ENCODE data around the gene FANCE. TPM values are rescaled to one million over a fixed set of nuclear protein-coding genes. Genes with fewer than 3 reads are reported as not detected.

FANCE gene
- total RNA-seq, 2 experiments from 2014 or later: 1.6 to 1.7 TPM

GRCh38 chr6:35501784-35502183 lies 49.6 kb downstream of the FANCE start:
- Mint-ChIP-seq H3K9me3 (no peaks in the 10 kb centered on the region), H3K27ac (no peak overlapping the region), H3K4me3 (no peak overlapping the region), H3K36me3 (ENCODE audit: low read depth) (no peaks in the 10 kb centered on the region), H3K27me3 (peaks cover 30% of the 10 kb centered on the region), H3K4me1 (ENCODE audit: low read depth) (peaks cover 10% of the 10 kb centered on the region)
- peaks cover 18% of the 10 kb centered on the region for H3K4me1 ChIP-seq (ENCODE audit: insufficient read depth, low read length)
- peaks cover 7 to 26% of the 10 kb centered on the region in 2 experiments for H3K27me3 ChIP-seq (ENCODE audit: control insufficient read depth in 1 of 2, insufficient read depth in 2 of 2, low read length in 2 of 2)
- no peak for DNase-seq
- POLR2A ChIA-PET: no interaction called here
- no peak overlapping the region for H3K4me3 ChIP-seq (ENCODE audit: low read length)
- peaks cover 0 to 7% of the 10 kb centered on the region in 2 experiments for H3K9me3 ChIP-seq (ENCODE audit: control insufficient read depth in 1 of 2, insufficient read depth in 1 of 2, low read length in 2 of 2)
- no peak overlapping the region for H3K27ac ChIP-seq (ENCODE audit: low read depth in 1 of 2, low read length in 2 of 2)
- H3K36me3 ChIP-seq (ENCODE audit: insufficient read depth, low read length): no peaks in the 10 kb centered on the region
- no peak for ATAC-seq (ENCODE audit: poor library complexity)
- no peak for TF ChIP-seq CTCF (IDR thresholded peaks at IDR 0.05)
- CTCF ChIA-PET: no interaction called here
- intact Hi-C loops (cut with DNase I, micrococcal nuclease): no loop called here

- Mint-ChIP-seq H3K27me3 (peaks cover 28% of the 10 kb centered on the region), H3K9me3 (no peaks in the 10 kb centered on the region), H3K27ac (no peak overlapping the region), H3K36me3 (ENCODE audit: low read depth) (no peaks in the 10 kb centered on the region), H3K4me3 (no peak overlapping the region), H3K4me1 (ENCODE audit: low read depth) (peaks cover 7% of the 10 kb centered on the region)
- ChIA-PET CTCF (no interaction called here), POLR2A (no interaction called here)
- Histone ChIP-seq H3K27me3 (ENCODE audit: control insufficient read depth in 1 of 2, insufficient read depth in 2 of 2, low read length in 2 of 2) (peaks cover 7 to 19% of the 10 kb centered on the region in 2 experiments), H3K27ac (ENCODE audit: low read depth in 1 of 2, low read length in 2 of 2) (no peak overlapping the region), H3K4me3 (ENCODE audit: low read length) (no peak overlapping the region), H3K36me3 (ENCODE audit: insufficient read depth, low read length) (no peaks in the 10 kb centered on the region), H3K9me3 (ENCODE audit: control insufficient read depth in 1 of 2, insufficient read depth in 1 of 2, low read length in 2 of 2) (no peaks in the 10 kb centered on the region), H3K4me1 (ENCODE audit: insufficient read depth, low read length) (peaks cover 6% of the 10 kb centered on the region)
- DNase-seq (no peak), ATAC-seq (ENCODE audit: poor library complexity) (no peak)
- intact Hi-C loops (cut with DNase I, micrococcal nuclease): no loop called here
- no peak for TF ChIP-seq CTCF (IDR thresholded peaks at IDR 0.05)
Observed at GRCh38 chr6:35503534-35503933, 51.4 kb downstream of the FANCE start.

GRCh38 chr6:35505999-35506412 lies 53.9 kb downstream of the FANCE start:
- Mint-ChIP-seq H3K27ac (no peak overlapping the region), H3K4me3 (no peak overlapping the region), H3K36me3 (ENCODE audit: low read depth) (no peaks in the 10 kb centered on the region), H3K27me3 (peaks cover 14% of the 10 kb centered on the region), H3K9me3 (no peaks in the 10 kb centered on the region), H3K4me1 (ENCODE audit: low read depth) (no peaks in the 10 kb centered on the region)
- ChIA-PET CTCF (no interaction called here), POLR2A (no interaction called here)
- ATAC-seq (ENCODE audit: poor library complexity): no peak
- no peak overlapping the region for H3K27ac ChIP-seq (ENCODE audit: low read depth in 1 of 2, low read length in 2 of 2)
- no peak for DNase-seq
- no peaks in the 10 kb centered on the region for H3K9me3 ChIP-seq (ENCODE audit: control insufficient read depth in 1 of 2, insufficient read depth in 1 of 2, low read length in 2 of 2)
- H3K4me3 ChIP-seq (ENCODE audit: low read length): no peak overlapping the region
- H3K27me3 ChIP-seq (ENCODE audit: control insufficient read depth in 1 of 2, insufficient read depth in 2 of 2, low read length in 2 of 2): peaks cover 10 to 19% of the 10 kb centered on the region in 2 experiments
- intact Hi-C loops (cut with DNase I, micrococcal nuclease): no loop called here
- H3K36me3 ChIP-seq (ENCODE audit: insufficient read depth, low read length): no peaks in the 10 kb centered on the region
- no peak for TF ChIP-seq CTCF (IDR thresholded peaks at IDR 0.05)
- no peaks in the 10 kb centered on the region for H3K4me1 ChIP-seq (ENCODE audit: insufficient read depth, low read length)

Data from CD4-positive, alpha-beta T cell (primary cell).